ENCODE data around the gene DENND10.
"Not testable (repeated sequence)": the region's sequence is repeated elsewhere in the genome, so short reads cannot be mapped to it uniquely, and the experiment has no call there.

DENND10 gene

GRCh38 chr10:119132521-119133345, 28.8 kb downstream of the DENND10 start:
- no peak for DNase-seq (ENCODE audit: low read depth in 2 of 2)

GRCh38 chr10:119133949-119134348, 30.0 kb downstream of the DENND10 start:
- DNase-seq (ENCODE audit: low read depth in 2 of 2): no peak

- no peak for DNase-seq (ENCODE audit: low read depth in 2 of 2)
Observed at GRCh38 chr10:119135513-119135881, 31.6 kb downstream of the DENND10 start.

DNA sequence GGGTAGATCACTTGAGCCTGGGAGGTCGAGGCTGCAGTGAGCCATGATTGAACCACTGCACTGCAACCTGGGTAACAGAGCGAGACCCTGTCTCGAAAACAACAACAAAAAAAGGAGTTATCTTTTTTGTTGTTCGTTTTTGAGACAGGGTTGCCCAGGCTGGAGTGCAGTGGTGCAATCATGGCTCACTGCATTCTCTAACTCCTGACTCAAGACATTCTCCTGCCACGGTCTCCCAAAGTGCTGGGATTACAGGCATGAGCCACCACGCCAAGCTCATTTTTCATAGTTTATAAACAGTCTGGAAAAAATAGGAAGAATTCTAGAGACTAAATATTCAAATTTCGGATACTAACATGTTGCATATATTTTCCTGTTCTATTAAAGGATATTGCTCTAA, 32.2 kb downstream of the DENND10 start:
- no peak for DNase-seq (ENCODE audit: low read depth in 2 of 2)

DNA sequence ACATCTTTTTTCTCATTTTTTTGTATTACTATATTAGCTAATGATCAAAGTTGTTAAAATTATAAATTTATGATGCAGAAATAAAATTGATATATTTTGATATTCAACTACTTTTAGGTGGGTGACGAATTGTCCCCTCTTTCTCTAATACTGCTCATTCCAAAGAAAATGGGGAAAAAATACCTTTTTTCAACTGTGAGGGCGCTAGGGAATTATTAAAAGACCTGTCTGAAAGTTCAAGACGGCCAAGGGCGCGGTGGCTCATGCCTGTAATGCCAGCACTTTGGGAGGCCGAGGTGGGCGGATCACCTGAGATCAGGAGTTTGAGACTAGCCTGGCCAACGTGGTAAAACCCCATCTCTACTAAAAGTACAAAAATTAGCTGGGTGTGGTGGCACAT, 34.0 kb downstream of the DENND10 start:
- DNase-seq (ENCODE audit: low read depth in 2 of 2): not testable (repeated sequence)

GRCh38 chr10:119138346-119139306, 34.7 kb downstream of the DENND10 start:
- DNase-seq (ENCODE audit: low read depth in 2 of 2): no peak

GRCh38 chr10:119139464-119140067, 35.7 kb downstream of the DENND10 start:
- DNase-seq (ENCODE audit: low read depth in 2 of 2): peak; percentile 8 to 20

- no peak for DNase-seq (ENCODE audit: low read depth in 2 of 2)
Observed at GRCh38 chr10:119140603-119141245, 36.8 kb downstream of the DENND10 start.

- no peak for DNase-seq (ENCODE audit: low read depth in 2 of 2)
Observed at GRCh38 chr10:119143657-119144056, 39.7 kb downstream of the DENND10 start.

- no peak for DNase-seq (ENCODE audit: low read depth in 2 of 2)
Observed at GRCh38 chr10:119149157-119149556, 45.2 kb downstream of the DENND10 start.

DNA sequence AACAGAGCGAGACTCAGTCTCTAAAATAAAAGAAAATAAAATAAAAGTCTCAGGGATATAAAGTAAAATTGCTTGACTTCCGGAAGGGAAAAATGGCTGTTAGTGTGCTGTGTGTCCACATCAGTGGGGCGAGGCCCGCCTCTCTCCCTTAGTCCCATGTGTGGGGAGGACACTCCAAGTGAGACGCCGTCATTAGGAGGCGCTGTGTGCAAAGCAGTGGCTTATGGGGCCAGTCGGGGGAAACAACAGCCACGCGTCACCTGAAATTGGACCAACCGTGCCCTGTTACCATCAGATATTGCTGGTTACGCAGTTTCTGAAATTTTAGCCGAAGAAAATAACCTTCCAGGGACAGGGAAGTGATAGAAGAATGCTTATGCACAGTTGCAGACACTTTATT, 45.8 kb downstream of the DENND10 start:
- no peak for DNase-seq (ENCODE audit: low read depth in 2 of 2)

DNA sequence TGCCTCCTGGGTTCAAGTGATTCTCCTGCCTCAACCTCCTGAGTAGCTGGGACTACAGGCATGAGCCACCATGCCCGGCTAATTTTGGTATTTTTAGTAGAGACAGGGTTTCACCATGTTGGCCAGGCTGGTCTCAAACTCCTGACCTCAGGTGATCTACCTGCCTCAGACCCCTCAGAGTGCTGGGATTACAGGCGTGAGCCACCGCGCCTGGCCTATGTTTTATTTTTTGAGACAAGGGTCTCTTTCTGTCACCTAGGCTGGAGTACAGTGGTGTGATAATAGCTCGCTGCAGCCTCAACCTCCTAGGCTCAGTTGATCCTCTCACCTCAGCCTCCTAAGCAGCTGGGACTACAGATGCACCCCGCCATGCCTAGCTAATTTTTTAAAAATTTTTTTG, 47.7 kb downstream of the DENND10 start:
- DNase-seq (ENCODE audit: low read depth in 2 of 2): not testable (repeated sequence)

GRCh38 chr10:119153041-119153440, 49.1 kb downstream of the DENND10 start:
- DNase-seq (ENCODE audit: low read depth in 2 of 2): no peak

DNA sequence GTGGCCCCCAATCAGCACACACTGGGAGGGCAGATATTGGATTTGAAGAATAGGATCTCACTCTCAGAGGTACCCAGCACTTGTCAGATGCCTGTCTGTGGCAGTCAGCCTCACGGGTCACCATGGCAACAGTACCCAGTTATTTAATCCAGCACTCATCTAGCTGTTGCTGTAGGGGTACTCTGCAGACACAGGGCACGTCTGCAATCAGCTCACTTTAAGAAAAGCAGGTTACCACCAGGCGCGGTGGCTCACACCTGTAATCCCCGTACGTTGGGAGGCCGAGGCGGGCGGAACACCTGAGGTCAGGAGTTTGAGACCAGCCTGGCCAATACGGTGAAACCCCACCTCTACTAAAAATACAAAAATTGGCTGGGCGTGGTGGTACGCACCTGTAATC, 49.7 kb downstream of the DENND10 start:
- DNase-seq (ENCODE audit: low read depth in 2 of 2): no peak

- no peak for DNase-seq (ENCODE audit: low read depth in 2 of 2)
Observed at GRCh38 chr10:119159332-119159731, 55.4 kb downstream of the DENND10 start.

- DNase-seq (ENCODE audit: low read depth in 2 of 2): no peak
Observed at GRCh38 chr10:119161680-119162451, 58.0 kb downstream of the DENND10 start.

DNA sequence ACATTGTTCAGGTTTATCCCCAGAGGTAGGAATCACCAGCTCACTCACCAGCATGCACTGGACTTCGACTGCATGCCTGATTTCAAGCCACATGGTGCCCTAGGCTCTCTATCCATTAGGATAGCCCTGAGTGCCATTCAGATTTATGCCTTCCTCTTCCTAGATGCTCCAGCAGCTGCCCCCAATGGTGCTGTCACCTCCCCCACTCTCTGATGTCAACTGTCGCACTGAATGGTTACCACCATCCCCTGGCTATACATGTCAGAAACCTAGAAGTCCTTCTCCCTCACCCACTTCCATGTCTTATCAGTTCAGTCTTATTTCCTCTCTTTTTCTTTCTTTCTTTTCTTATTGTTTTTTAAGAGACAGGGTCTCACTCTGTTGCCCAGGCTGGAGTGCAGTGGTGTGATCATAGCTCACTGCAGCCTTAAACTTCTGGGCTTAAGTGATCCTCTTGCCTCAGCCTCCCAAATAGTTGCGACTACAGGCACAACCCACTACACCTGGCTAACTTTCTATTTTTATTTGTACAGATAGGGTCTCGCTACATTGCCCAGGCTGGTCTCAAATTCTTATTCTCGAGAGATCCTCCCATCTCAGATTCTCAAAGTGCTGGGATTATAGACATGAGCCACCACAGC, 58.7 kb downstream of the DENND10 start:
- DNase-seq (ENCODE audit: low read depth in 2 of 2): no peak

GRCh38 chr10:119165171-119166117, 61.5 kb downstream of the DENND10 start, which contains the start of gene SFXN4:
Gene SFXN4 (minus strand): TSS chr10:119165714. CDS start chr10:119165647, 67 bp downstream.
- DNase-seq (ENCODE audit: low read depth in 2 of 2): peak; percentile 48 to 53

DNA sequence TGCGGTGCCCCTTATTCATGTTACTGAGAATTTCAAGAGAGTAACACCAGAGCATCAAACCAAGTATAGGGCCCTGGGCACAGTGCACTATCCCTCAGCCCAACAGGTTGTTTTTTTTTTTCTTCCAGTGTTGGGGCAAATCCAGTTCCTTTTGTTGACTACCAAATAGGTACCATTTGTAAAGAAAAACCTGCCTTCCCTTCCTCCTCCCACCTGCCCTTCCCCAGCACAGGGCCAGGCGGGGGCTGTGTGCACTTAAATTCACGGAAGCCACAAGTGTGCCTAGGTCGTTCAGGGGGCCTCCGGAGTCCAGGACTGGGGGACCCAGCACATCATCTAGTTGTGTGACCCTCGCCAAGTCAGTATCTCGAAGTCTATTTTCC, 62.2 kb downstream of the DENND10 start:
- no peak for DNase-seq (ENCODE audit: low read depth in 2 of 2)

Data from activated CD8-positive, alpha-beta memory T cell treated with anti-CD3 and anti-CD28 coated beads for 4 hours (primary cell).